COLO829 (cell line): ENCODE results near the gene CCDC137.
A peak's percentile ranks its signal among the peaks of the same experiment; 100 is the strongest.
"Not testable (repeated sequence)": the region's sequence is repeated elsewhere in the genome, so short reads cannot be mapped to it uniquely, and the experiment has no call there.

Experiments
- DNase-seq: peaks from one replicate; pipeline ENCODE4 v3.0.0; 2012; ENCODE audit warnings: low spot score

CCDC137 gene

GRCh38 chr17:81666342-81667191, at the start of gene CCDC137, which contains the start of gene OXLD1:
TSS of gene CCDC137 (plus strand) at chr17:81666737. CDS start at chr17:81666767, 30 bp downstream.
TSS of gene OXLD1 (minus strand) at chr17:81666605. CDS start at chr17:81666577, 28 bp downstream.
- peak; percentile 87 for DNase-seq

GRCh38 chr17:81616877-81617276, 49.7 kb upstream of the CCDC137 start:
- DNase-seq: no peak

GRCh38 chr17:81618307-81618706, 48.2 kb upstream of the CCDC137 start:
- DNase-seq: not testable (repeated sequence)

- DNase-seq: peak; percentile 9
Observed at GRCh38 chr17:81621494-81622130, 44.9 kb upstream of the CCDC137 start.

GRCh38 chr17:81630274-81630673, 36.3 kb upstream of the CCDC137 start:
- no peak for DNase-seq

GRCh38 chr17:81631482-81631881, 35.1 kb upstream of the CCDC137 start:
- no peak for DNase-seq

GRCh38 chr17:81635431-81635830, 31.1 kb upstream of the CCDC137 start:
- DNase-seq: no peak

GRCh38 chr17:81635973-81636504, 30.5 kb upstream of the CCDC137 start:
- DNase-seq: no peak

GRCh38 chr17:81636505-81637288, 29.8 kb upstream of the CCDC137 start, which contains the start of the genes NPLOC4 and TSPAN10:
TSS of gene NPLOC4 (minus strand) at chr17:81637112. CDS start at chr17:81636930, 182 bp downstream.
TSS of gene TSPAN10 (plus strand) at chr17:81637196. CDS start at chr17:81642413, 5,217 bp downstream.
- peak; percentile 98 for DNase-seq

- no peak for DNase-seq
Observed at GRCh38 chr17:81638683-81639082, 27.9 kb upstream of the CCDC137 start.

- DNase-seq: no peak
Observed at GRCh38 chr17:81640011-81640410, 26.5 kb upstream of the CCDC137 start.

- DNase-seq: peak; percentile 70
Observed at GRCh38 chr17:81641825-81642489, 24.6 kb upstream of the CCDC137 start.

- DNase-seq: no peak
Observed at GRCh38 chr17:81644496-81644895, 22.0 kb upstream of the CCDC137 start.

- DNase-seq: no peak
Observed at GRCh38 chr17:81644976-81645952, 21.3 kb upstream of the CCDC137 start.

GRCh38 chr17:81646869-81647600, 19.5 kb upstream of the CCDC137 start:
- no peak for DNase-seq

GRCh38 chr17:81647640-81648012, 18.9 kb upstream of the CCDC137 start:
- DNase-seq: no peak

GRCh38 chr17:81648013-81648706, 18.4 kb upstream of the CCDC137 start:
- no peak for DNase-seq

- no peak for DNase-seq
Observed at GRCh38 chr17:81648707-81649085, 17.8 kb upstream of the CCDC137 start.

GRCh38 chr17:81650951-81651350, 15.6 kb upstream of the CCDC137 start:
- DNase-seq: no peak
